Prostate gland (tissue), 2 donors: ENCODE results near the gene CSNK1G1. TPM values are rescaled to one million over a fixed set of nuclear protein-coding genes. Genes with fewer than 3 reads are reported as not detected.

Source experiments
- DNase-seq: peaks from one replicate; pipeline ENCODE4 v3.0.0-alpha.2; 2019; ENCODE audit warnings: low spot score
- H3K27ac ChIP-seq, 2 donors: fragments of 200-600 bp; sonication (generic); 2 replicates each; pipeline ENCODE4 v1.5.1; 2017 to 2019
- H3K27me3 ChIP-seq: fragments of 200-600 bp; sonication (generic); replicated peaks from 2 replicates; pipeline ENCODE4 v1.5.1; 2019; ENCODE audit not compliant: insufficient read depth
- H3K36me3 ChIP-seq, 2 donors: fragments of 200-600 bp; sonication (generic); 1 replicate in 1 of 2; 2 replicates in 1 of 2; pipeline versions ENCODE4 v1.5.1 to v1.8.1; 2017 to 2019
- H3K4me1 ChIP-seq: fragments of 200-600 bp; sonication (generic); replicated peaks from 2 replicates; pipeline ENCODE4 v1.5.1; 2019
- H3K4me3 ChIP-seq, 2 donors: fragments of 200-600 bp; sonication (generic); 2 replicates each; pipeline ENCODE4 v1.5.1; 2017 to 2019
- H3K9me3 ChIP-seq: fragments of 200-600 bp; sonication (generic); 2 replicates; pipeline ENCODE4 v1.5.1; 2017
- CTCF ChIP-seq, 4 experiments: fragments of 200-600 bp in 2 of 4; fragments of 450-650 bp in 2 of 4; sonication (generic) in 2 of 4; IDR thresholded peaks; 1 replicate in 3 of 4; 2 replicates in 1 of 4; pipeline ENCODE4 v1.5.1; 2016 to 2019; ENCODE audit warnings: antibody characterized with exemption in 4 of 4, mild to moderate bottlenecking in 2 of 4, moderate library complexity in 2 of 4
- POLR2A ChIP-seq: fragments of 450-650 bp; IDR thresholded peaks from one replicate; pipeline ENCODE4 v1.6.1; 2016; ENCODE audit warnings: antibody characterized with exemption, mild to moderate bottlenecking
- POLR2AphosphoS5 ChIP-seq: sonication (generic); formaldehyde crosslinking; IDR thresholded peaks from one replicate; pipeline ENCODE4 v1.6.1; 2017; ENCODE audit warnings: antibody characterized with exemption
- WGBS: methylation state at CpG from one replicate; pipeline ENCODE4 v1.1.5; 2018; 5-methylcytosine and 5-hydroxymethylcytosine counted together
- intact Hi-C: fragments of 100-400 bp; cut with DNase I; formaldehyde crosslinking; loops from one replicate; pipeline ENCODE4 v1.14.2; 2022
- total RNA-seq, 2 donors: library from RNA; depleted of rRNA; stranded (reverse); fragments of >200 nt; gene quantifications; one replicate each; pipeline ENCODE4 v1.1.0, GENCODE V29; 2016

CSNK1G1 gene
- total RNA-seq, 2 donors from 2014 or later = 9.2 to 20.6 TPM

DNA sequence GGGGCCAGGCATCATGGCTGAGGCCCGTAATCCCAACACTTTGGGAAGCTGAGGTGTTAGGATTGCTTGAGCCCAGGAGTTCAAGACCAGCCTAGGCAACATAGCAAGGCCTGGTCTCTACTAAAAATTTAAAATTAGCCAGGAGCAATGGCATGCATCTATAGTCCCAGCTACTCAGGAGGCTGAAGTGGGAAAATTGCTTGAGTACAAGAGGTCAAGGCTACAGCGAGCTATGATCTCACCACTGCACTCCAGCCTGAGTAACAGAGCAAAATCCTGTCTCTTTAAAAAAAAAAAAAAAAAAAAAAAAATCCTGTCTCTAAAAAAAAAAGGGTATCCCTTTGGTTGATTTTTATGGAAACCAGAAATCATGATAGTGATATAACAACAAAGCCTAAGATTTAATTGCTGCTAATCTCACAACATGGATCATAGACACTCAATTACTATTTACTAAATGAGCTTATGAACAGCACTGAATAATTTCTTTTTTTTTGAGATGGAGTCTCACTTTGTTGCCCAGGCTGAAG, 13.2 kb upstream of the CSNK1G1 start:
- H3K27me3 ChIP-seq = no peaks in the 10 kb centered on the region
- TF ChIP-seq CTCF (IDR thresholded peaks at IDR 0.05) (no peak), POLR2A (no peak), POLR2AphosphoS5 (no peak)
- WGBS = 91% methylated on average over 2 of the region's 2 CpGs
- no peak overlapping the region for H3K4me3 ChIP-seq
- no peak overlapping the region for H3K27ac ChIP-seq
- intact Hi-C loops = no loop called here
- DNase-seq = no peak
- H3K36me3 ChIP-seq = no peaks in the 10 kb centered on the region
- no peaks in the 10 kb centered on the region for H3K9me3 ChIP-seq
- no peaks in the 10 kb centered on the region for H3K4me1 ChIP-seq

- no peak for DNase-seq
- Histone ChIP-seq H3K4me1 (no peaks in the 10 kb centered on the region), H3K27me3 (no peaks in the 10 kb centered on the region), H3K9me3 (no peaks in the 10 kb centered on the region), H3K27ac (no peak overlapping the region), H3K4me3 (no peak overlapping the region), H3K36me3 (no peaks in the 10 kb centered on the region)
- intact Hi-C loops = no loop called here
- WGBS = 96% methylated on average over 4 of the region's 4 CpGs
- TF ChIP-seq CTCF (IDR thresholded peaks at IDR 0.05) (no peak), POLR2A (no peak), POLR2AphosphoS5 (no peak)
Measured at GRCh38 chr15:64361259-64361658, 5.3 kb upstream of the CSNK1G1 start.

DNA sequence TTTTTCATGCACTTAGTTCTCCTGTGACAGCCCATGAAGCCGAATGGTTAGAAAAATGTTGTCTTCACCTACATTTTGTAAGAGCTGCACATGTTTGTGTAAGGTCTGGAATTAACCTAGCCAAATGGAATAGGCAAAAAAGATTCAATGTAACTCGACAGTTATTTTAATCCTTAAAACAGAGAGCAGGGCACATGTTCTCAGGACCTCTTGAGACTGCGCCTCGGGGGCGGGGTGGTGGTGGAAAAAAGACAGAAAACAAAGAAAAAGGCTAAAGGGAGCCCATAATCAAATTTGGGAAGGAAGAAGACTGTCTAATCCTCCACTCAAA, 702 bp upstream of the CSNK1G1 start:
- 41% methylated on average over 5 of the region's 5 CpGs for WGBS
- intact Hi-C loops = loop anchor here (1.0 to 5.0 kb wide), 2 partner anchors 149 to 193 kb away; partner anchors contain the start of gene PPIB

GRCh38 chr15:64355348-64355943, 527 bp downstream of the CSNK1G1 start:
- peak; percentile 7 for DNase-seq
- peak overlapping the region; percentile 69 to 75 for H3K27ac ChIP-seq

More for the DNA sequence above, 702 bp upstream of the CSNK1G1 start:
- no peaks in the 10 kb centered on the region for H3K27me3 ChIP-seq
- DNase-seq = no peak
- no peaks in the 10 kb centered on the region for H3K4me1 ChIP-seq
- peak overlapping the region; percentile 73 to 80 for H3K4me3 ChIP-seq
- no peaks in the 10 kb centered on the region for H3K9me3 ChIP-seq
- TF ChIP-seq CTCF (IDR thresholded peaks at IDR 0.05) (no peak), POLR2A (no peak), POLR2AphosphoS5 (no peak)
- H3K27ac ChIP-seq = peak overlapping the region; percentile 69 to 75
- H3K36me3 ChIP-seq = no peaks in the 10 kb centered on the region

More at GRCh38 chr15:64355348-64355943, 527 bp downstream of the CSNK1G1 start:
- Histone ChIP-seq H3K4me3 (peak overlapping the region; percentile 73 to 80), H3K9me3 (no peaks in the 10 kb centered on the region), H3K4me1 (no peaks in the 10 kb centered on the region), H3K27me3 (no peaks in the 10 kb centered on the region), H3K36me3 (no peaks in the 10 kb centered on the region)
- TF ChIP-seq POLR2AphosphoS5 (no peak), CTCF (IDR thresholded peaks at IDR 0.05) (no peak), POLR2A (no peak)
- intact Hi-C loops = loop anchor here (5.0 kb wide), 1 partner anchor 148 kb away; no protein-coding TSS in a partner anchor
- WGBS = 2% methylated on average over 30 of the region's 30 CpGs
